PC-3 (cell line): ENCODE results near the gene OR12D1. TPM values are rescaled to one million over a fixed set of nuclear protein-coding genes. Genes with fewer than 3 reads are reported as not detected.

Source experiments
- ATAC-seq: fragments of 200-7000 bp; cut with Tn5 transposase; 2 replicates; pipeline ENCODE4 v1.9.1; 2020; ENCODE audit warnings: mild to moderate bottlenecking, moderate library complexity
- BruUV-seq: library from RNA; stranded (reverse); fragments of 400-500 nt; replicated peaks from 2 replicates; lab custom pipeline; 2021; lab: Mats Ljungman, UMichigan
- CTCF ChIA-PET: fragments of 300-600 bp; sonication (Branson Sonifier 250); formaldehyde crosslinking; loops from one replicate; lab custom pipeline; 2022; ENCODE audit warnings: antibody characterized with exemption; lab: Charles Lee
- POLR2A ChIA-PET: fragments of 300-600 bp; sonication (Branson Sonifier 250); formaldehyde crosslinking; loops from one replicate; lab custom pipeline; 2022; ENCODE audit warnings: antibody characterized with exemption; ENCODE audit not compliant: unreplicated experiment; lab: Charles Lee
- DNase-seq: peaks from one replicate; pipeline ENCODE4 v3.0.0-alpha.2; 2015
- H2AFZ ChIP-seq: fragments of 300-600 bp; sonication (generic); 2 replicates; pipeline ENCODE4 v1.6.0; 2016; ENCODE audit warnings: antibody characterized with exemption, low read length
- H3F3A ChIP-seq: fragments of 300-600 bp; sonication (generic); one replicate; pipeline ENCODE4 v1.6.0; 2017; ENCODE audit warnings: antibody characterized with exemption, low read length, control low read depth, mild to moderate bottlenecking; ENCODE audit not compliant: unreplicated experiment
- H3K27ac ChIP-seq: fragments of 300-600 bp; sonication (generic); 2 replicates; pipeline ENCODE4 v1.5.1; 2016; ENCODE audit warnings: mild to moderate bottlenecking, low read length
- H3K27me3 ChIP-seq: fragments of 300-600 bp; sonication (generic); 2 replicates; pipeline ENCODE4 v1.6.1; 2016; ENCODE audit warnings: low read length, mixed read lengths
- H3K36me3 ChIP-seq: fragments of 300-600 bp; sonication (generic); 2 replicates; pipeline ENCODE4 v1.6.1; 2016; ENCODE audit warnings: low read depth, mixed run types, low read length, mixed read lengths
- H3K4me1 ChIP-seq: fragments of 300-600 bp; sonication (generic); 2 replicates; pipeline ENCODE4 v1.5.1; 2016; ENCODE audit warnings: low read length; ENCODE audit not compliant: insufficient read depth
- H3K4me2 ChIP-seq: fragments of 300-600 bp; sonication (generic); 2 replicates; pipeline ENCODE4 v1.6.0; 2016; ENCODE audit warnings: low read length
- H3K4me3 ChIP-seq: fragments of 300-600 bp; sonication (generic); 2 replicates; pipeline ENCODE4 v1.5.1; 2016; ENCODE audit warnings: mild to moderate bottlenecking, low read length, mixed read lengths
- H3K79me2 ChIP-seq: fragments of 300-600 bp; sonication (generic); 2 replicates; pipeline ENCODE4 v1.6.1; 2017; ENCODE audit warnings: low read length, mixed read lengths
- H3K9ac ChIP-seq: fragments of 300-600 bp; sonication (generic); 2 replicates; pipeline ENCODE4 v1.6.0; 2016; ENCODE audit warnings: mild to moderate bottlenecking, low read length
- H3K9me2 ChIP-seq: fragments of 300-600 bp; sonication (generic); replicated peaks from 2 replicates; pipeline ENCODE4 v1.6.1; 2016; ENCODE audit warnings: mixed run types, low read length, mixed read lengths
- H3K9me3 ChIP-seq: fragments of 300-600 bp; sonication (generic); 2 replicates; pipeline ENCODE4 v1.6.1; 2016; ENCODE audit warnings: low read length, mixed read lengths
- H4K20me1 ChIP-seq: fragments of 300-600 bp; sonication (generic); 2 replicates; pipeline ENCODE4 v1.6.1; 2016; ENCODE audit warnings: low read length, mixed read lengths
- CTCF ChIP-seq: fragments of 300-600 bp; sonication (generic); conservative IDR thresholded peaks from 2 replicates; pipeline ENCODE4 v1.5.1; 2017; ENCODE audit warnings: antibody characterized with exemption, low read depth, mild to moderate bottlenecking, low read length
- EZH2 ChIP-seq: fragments of 300-600 bp; sonication (generic); IDR thresholded peaks from one replicate; pipeline ENCODE4 v1.6.1; 2017; ENCODE audit warnings: antibody characterized with exemption, mild to moderate bottlenecking, low read length; ENCODE audit not compliant: unreplicated experiment
- EZH2phosphoT487 ChIP-seq: fragments of 300-600 bp; sonication (generic); IDR thresholded peaks from 2 replicates; pipeline ENCODE4 v1.6.1; 2018; ENCODE audit warnings: mild to moderate bottlenecking, antibody characterized with exemption, low read length, borderline replicate concordance
- intact Hi-C: fragments of 100-400 bp; cut with micrococcal nuclease; formaldehyde crosslinking; loops from 2 replicates; pipeline ENCODE4 v1.9.0; 2023
- total RNA-seq: library from RNA; depleted of rRNA; stranded (reverse); fragments of >200 nt; gene quantifications from 2 replicates; pipeline ENCODE4 v1.2.3, GENCODE V29; 2014

OR12D1 gene
- total RNA-seq, 1 experiment from 2014 or later = not detected

- H3K9me2 ChIP-seq = no peaks in the 10 kb centered on the region
- no peaks in the 10 kb centered on the region for H3K36me3 ChIP-seq
- H3K4me1 ChIP-seq = no peaks in the 10 kb centered on the region
- no peak for ATAC-seq
- no TSS peak for BruUV-seq
- no peaks in the 10 kb centered on the region for H3F3A ChIP-seq
- CTCF ChIA-PET = no interaction called here
- no peak overlapping the region for H3K27ac ChIP-seq
- POLR2A ChIA-PET = no interaction called here
- no peaks in the 10 kb centered on the region for H4K20me1 ChIP-seq
- H3K4me2 ChIP-seq = no peak overlapping the region
- H3K27me3 ChIP-seq = peaks cover 28% of the 10 kb centered on the region
- H3K4me3 ChIP-seq = no peak overlapping the region
- H2AFZ ChIP-seq = no peak overlapping the region
- DNase-seq = no peak
- intact Hi-C loops = no loop called here
- H3K9ac ChIP-seq = no peak overlapping the region
- no peaks in the 10 kb centered on the region for H3K79me2 ChIP-seq
- H3K9me3 ChIP-seq = no peaks in the 10 kb centered on the region
- TF ChIP-seq EZH2phosphoT487 = no peak
- no peak for TF ChIP-seq EZH2
- TF ChIP-seq CTCF = no peak
Observed at GRCh38 chr6:29451471-29452193, 36.9 kb downstream of the OR12D1 start.

- H3K36me3 ChIP-seq = no peaks in the 10 kb centered on the region
- no peak within 1 kb of the TSS for H3K9ac ChIP-seq
- no peaks in the 10 kb centered on the region for H3K9me2 ChIP-seq
- no TSS peak for BruUV-seq
- no peak for ATAC-seq
- no peaks in the 10 kb centered on the region for H3K79me2 ChIP-seq
- H3K4me1 ChIP-seq = no peaks in the 10 kb centered on the region
- H3K4me2 ChIP-seq = no peak within 1 kb of the TSS
- H4K20me1 ChIP-seq = no peaks in the 10 kb centered on the region
- no peak for DNase-seq
- H3K27ac ChIP-seq = no peak within 1 kb of the TSS
- POLR2A ChIA-PET = no interaction called here
- H3K9me3 ChIP-seq = no peaks in the 10 kb centered on the region
- TF ChIP-seq CTCF = no peak
- TF ChIP-seq EZH2 = no peak
- TF ChIP-seq EZH2phosphoT487 = no peak
- no peak within 1 kb of the TSS for H3K4me3 ChIP-seq
- intact Hi-C loops = no loop called here
- no peaks in the 10 kb centered on the region for H3F3A ChIP-seq
- H2AFZ ChIP-seq = no peak within 1 kb of the TSS
- CTCF ChIA-PET = no interaction called here
- peaks cover 44% of the 10 kb centered on the region for H3K27me3 ChIP-seq
Observed at GRCh38 chr6:29456971-29457370, 42.2 kb downstream of the OR12D1 start, which contains the start of the genes OR11A1 and OR2H1. Gene OR11A1, minus strand, starts transcription at chr6:29457071. Its CDS starts 29,430 bp downstream, at chr6:29427641. Gene OR2H1, plus strand, starts transcription at chr6:29457155. Its CDS starts 4,615 bp downstream, at chr6:29461770.
